CD4-positive, alpha-beta T cell (primary cell): ENCODE measurements around the gene SPC24. TPM values are rescaled to one million over a fixed set of nuclear protein-coding genes. Genes with fewer than 3 reads are reported as not detected.

ENCODE experiments used
- ATAC-seq: fragments of 200-7000 bp; cut with Tn5 transposase; one replicate; pipeline ENCODE4 v1.10.0; 2022; ENCODE audit warnings: mild to moderate bottlenecking; ENCODE audit not compliant: poor library complexity
- CTCF ChIA-PET: fragments of 350-600 bp; sonication (Branson Sonifier 250); formaldehyde crosslinking; loops from one replicate; lab custom pipeline; 2021; ENCODE audit warnings: antibody characterized with exemption, inconsistent platforms; lab: Charles Lee
- POLR2A ChIA-PET: fragments of 350-600 bp; sonication (Branson Sonifier 250); formaldehyde crosslinking; loops from one replicate; lab custom pipeline; 2021; ENCODE audit warnings: antibody characterized with exemption, inconsistent platforms; lab: Charles Lee
- DNase-seq, 14 experiments: peaks; one replicate each; pipeline ENCODE4 v3.0.0-alpha.2; 2013 to 2020; ENCODE audit warnings: mixed read lengths in 2 of 14
- H3K27ac ChIP-seq, 2 donors: one replicate each; pipeline versions ENCODE4 v1.5.1 to v1.7.0; 2013; ENCODE audit warnings: low read length in 2 of 2, low read depth in 1 of 2, mild to moderate bottlenecking in 1 of 2
- H3K27me3 ChIP-seq, 2 experiments: 1 replicate in 1 of 2; 2 replicates in 1 of 2; pipeline versions ENCODE4 v1.6.1 to v1.7.0; 2013; ENCODE audit warnings: low read length in 2 of 2, control low read depth in 1 of 2, mild to moderate bottlenecking in 1 of 2, moderate library complexity in 1 of 2; ENCODE audit not compliant: insufficient read depth in 2 of 2, control insufficient read depth in 1 of 2
- H3K36me3 ChIP-seq: one replicate; pipeline ENCODE4 v1.6.1; 2013; ENCODE audit warnings: low read length, control low read depth; ENCODE audit not compliant: insufficient read depth
- H3K4me1 ChIP-seq: one replicate; pipeline ENCODE4 v1.6.1; 2013; ENCODE audit warnings: low read length, control low read depth; ENCODE audit not compliant: insufficient read depth
- H3K4me3 ChIP-seq: one replicate; pipeline ENCODE4 v1.5.1; 2013; ENCODE audit warnings: mild to moderate bottlenecking, low read length, moderate library complexity
- H3K9me3 ChIP-seq, 2 experiments: 1 replicate in 1 of 2; 2 replicates in 1 of 2; pipeline versions ENCODE4 v1.6.1 to v1.7.0; 2013; ENCODE audit warnings: low read length in 2 of 2, mild to moderate bottlenecking in 2 of 2, control low read depth in 1 of 2, moderate library complexity in 1 of 2; ENCODE audit not compliant: control insufficient read depth in 1 of 2, insufficient read depth in 1 of 2
- H3K27ac Mint-ChIP-seq: one replicate; pipeline ENCODE4 v1.8.0; 2020; ENCODE audit warnings: mixed read lengths
- H3K27me3 Mint-ChIP-seq: one replicate; pipeline ENCODE4 v1.8.0; 2021; ENCODE audit warnings: mixed read lengths
- H3K36me3 Mint-ChIP-seq: one replicate; pipeline ENCODE4 v1.8.0; 2021; ENCODE audit warnings: low read depth, mixed read lengths
- H3K4me1 Mint-ChIP-seq: one replicate; pipeline ENCODE4 v1.8.0; 2021; ENCODE audit warnings: low read depth, mixed read lengths
- H3K4me3 Mint-ChIP-seq: one replicate; pipeline ENCODE4 v1.8.0; 2020; ENCODE audit warnings: mild to moderate bottlenecking, mixed read lengths
- H3K9me3 Mint-ChIP-seq: one replicate; pipeline ENCODE4 v1.8.0; 2020; ENCODE audit warnings: mixed read lengths
- intact Hi-C, 2 experiments: fragments of 100-400 bp; cut with DNase I in 1 of 2; cut with micrococcal nuclease in 1 of 2; formaldehyde crosslinking; loops; one replicate each; pipeline versions ENCODE4 v1.15.1 to v1.9.0; 2023 to 2025; cut with DNase I, micrococcal nuclease
- total RNA-seq, 174 experiments: library from RNA in 2 of 174; stranded (reverse) in 2 of 174; gene quantifications; one replicate each; pipeline ENCODE4 v1.2.3 and lab custom pipeline; 2021 to 2026
- TF ChIP-seq, protein P1 (sequence below): fragments of 200-600 bp; IDR thresholded peaks from one replicate; pipeline ENCODE4 v1.8.0; 2022; ENCODE audit warnings: antibody characterized with exemption, mild to moderate bottlenecking

Gene SPC24
- total RNA-seq, 2 experiments from 2014 or later = 0.59 to 1.5 TPM

- TF ChIP-seq, protein P1, sequence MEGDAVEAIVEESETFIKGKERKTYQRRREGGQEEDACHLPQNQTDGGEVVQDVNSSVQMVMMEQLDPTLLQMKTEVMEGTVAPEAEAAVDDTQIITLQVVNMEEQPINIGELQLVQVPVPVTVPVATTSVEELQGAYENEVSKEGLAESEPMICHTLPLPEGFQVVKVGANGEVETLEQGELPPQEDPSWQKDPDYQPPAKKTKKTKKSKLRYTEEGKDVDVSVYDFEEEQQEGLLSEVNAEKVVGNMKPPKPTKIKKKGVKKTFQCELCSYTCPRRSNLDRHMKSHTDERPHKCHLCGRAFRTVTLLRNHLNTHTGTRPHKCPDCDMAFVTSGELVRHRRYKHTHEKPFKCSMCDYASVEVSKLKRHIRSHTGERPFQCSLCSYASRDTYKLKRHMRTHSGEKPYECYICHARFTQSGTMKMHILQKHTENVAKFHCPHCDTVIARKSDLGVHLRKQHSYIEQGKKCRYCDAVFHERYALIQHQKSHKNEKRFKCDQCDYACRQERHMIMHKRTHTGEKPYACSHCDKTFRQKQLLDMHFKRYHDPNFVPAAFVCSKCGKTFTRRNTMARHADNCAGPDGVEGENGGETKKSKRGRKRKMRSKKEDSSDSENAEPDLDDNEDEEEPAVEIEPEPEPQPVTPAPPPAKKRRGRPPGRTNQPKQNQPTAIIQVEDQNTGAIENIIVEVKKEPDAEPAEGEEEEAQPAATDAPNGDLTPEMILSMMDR = no peak
- Mint-ChIP-seq H3K36me3 (no peaks in the 10 kb centered on the region), H3K4me3 (no peak overlapping the region), H3K27me3 (no peaks in the 10 kb centered on the region), H3K27ac (no peak overlapping the region), H3K4me1 (peaks cover 8% of the 10 kb centered on the region), H3K9me3 (no peaks in the 10 kb centered on the region)
- POLR2A ChIA-PET = no interaction called here
- H3K27me3 ChIP-seq = no peaks in the 10 kb centered on the region
- no peak for DNase-seq
- no peaks in the 10 kb centered on the region for H3K9me3 ChIP-seq
- ATAC-seq = no peak
- H3K4me3 ChIP-seq = no peak overlapping the region
- CTCF ChIA-PET = interaction anchor here (1.0 to 3.4 kb wide), 2 partner anchors 12 to 103 kb away, joined by 6 to 9 read pairs; no protein-coding TSS in a partner anchor
- intact Hi-C loops = loop anchor here in 1 of 2 experiments (10.0 kb wide), 1 partner anchor 446 kb away; no protein-coding TSS in a partner anchor
- H3K4me1 ChIP-seq = peaks cover 33% of the 10 kb centered on the region
- H3K36me3 ChIP-seq = no peaks in the 10 kb centered on the region
- H3K27ac ChIP-seq = no peak overlapping the region
These were observed 16.8 kb downstream of the SPC24 start for GRCh38 chr19:11138601-11139300.

- ChIA-PET POLR2A (interaction anchor here (0.5 to 1.1 kb wide), 3 partner anchors 183 to 893 kb away, joined by 3 to 5 read pairs (median 3); no protein-coding TSS in a partner anchor), CTCF (interaction anchor here (1.0 to 3.4 kb wide), 2 partner anchors 11 to 102 kb away, joined by 6 to 9 read pairs; no protein-coding TSS in a partner anchor)
- H3K4me3 Mint-ChIP-seq = peak overlapping the region; percentile 83
- DNase-seq (peak; percentile 27 to 80 (median 49)), ATAC-seq (peak; percentile 92)
- H3K36me3 Mint-ChIP-seq = peaks cover 3% of the 10 kb centered on the region
- no peaks in the 10 kb centered on the region for H3K27me3 ChIP-seq
- H3K4me3 ChIP-seq = peak overlapping the region; percentile 51
- no peaks in the 10 kb centered on the region for H3K9me3 ChIP-seq
- H3K9me3 Mint-ChIP-seq = no peaks in the 10 kb centered on the region
- intact Hi-C loops = loop anchor here in 1 of 2 experiments (1.0 to 10.0 kb wide), 3 partner anchors 66 to 447 kb away; no protein-coding TSS in a partner anchor
- H3K4me1 Mint-ChIP-seq = peaks cover 8% of the 10 kb centered on the region
- peaks cover 25% of the 10 kb centered on the region for H3K4me1 ChIP-seq
- H3K27me3 Mint-ChIP-seq = no peaks in the 10 kb centered on the region
- peak overlapping the region; percentile 8 for H3K27ac Mint-ChIP-seq
- TF ChIP-seq, protein P1 = peak; percentile 74
- no peak overlapping the region for H3K27ac ChIP-seq
- H3K36me3 ChIP-seq = no peaks in the 10 kb centered on the region
These were observed 17.8 kb downstream of the SPC24 start for GRCh38 chr19:11137542-11138384.

GRCh38 chr19:11136400-11137101 lies 19.0 kb downstream of the SPC24 start:
- Histone ChIP-seq H3K27ac (no peak overlapping the region), H3K4me3 (no peak overlapping the region), H3K9me3 (no peaks in the 10 kb centered on the region), H3K4me1 (peaks cover 22% of the 10 kb centered on the region), H3K27me3 (no peaks in the 10 kb centered on the region), H3K36me3 (peaks cover 7% of the 10 kb centered on the region)
- H3K4me3 Mint-ChIP-seq = no peak overlapping the region
- no peaks in the 10 kb centered on the region for H3K27me3 Mint-ChIP-seq
- peaks cover 8% of the 10 kb centered on the region for H3K4me1 Mint-ChIP-seq
- ChIA-PET CTCF (interaction anchor here (3.4 kb wide), 1 partner anchor 101 kb away, joined by 9 read pairs; no protein-coding TSS in a partner anchor), POLR2A (interaction anchor here (0.6 kb wide), 2 partner anchors 184 to 475 kb away, joined by 3 to 5 read pairs; no protein-coding TSS in a partner anchor)
- no peak overlapping the region for H3K27ac Mint-ChIP-seq
- TF ChIP-seq, protein P1 = no peak
- DNase-seq (no peak), ATAC-seq (no peak)
- H3K9me3 Mint-ChIP-seq = no peaks in the 10 kb centered on the region
- H3K36me3 Mint-ChIP-seq = peaks cover 8% of the 10 kb centered on the region
- intact Hi-C loops = loop anchor here in 1 of 2 experiments (1.0 to 10.0 kb wide), 3 partner anchors 67 to 448 kb away; no protein-coding TSS in a partner anchor
